MM.1S (cell line): Measurements from ENCODE around the gene TSC22D4.
"Not testable (repeated sequence)": the region's sequence is repeated elsewhere in the genome, so short reads cannot be mapped to it uniquely, and the experiment has no call there.

Source experiments
- DNase-seq: peaks from one replicate; pipeline ENCODE4 v3.0.0-alpha.2; 2015
- H2AFZ ChIP-seq: fragments of 300-600 bp; sonication (generic); 2 replicates; pipeline ENCODE4 v1.6.0; 2016; ENCODE audit warnings: antibody characterized with exemption, low read length
- H3F3A ChIP-seq: fragments of 300-600 bp; sonication (generic); 2 replicates; pipeline ENCODE4 v1.6.1; 2016; ENCODE audit warnings: mild to moderate bottlenecking, antibody characterized with exemption, low read length, moderate library complexity, mixed read lengths; ENCODE audit not compliant: insufficient read depth
- H3K27ac ChIP-seq: fragments of 300-600 bp; sonication (generic); 2 replicates; pipeline ENCODE4 v1.5.1; 2016; ENCODE audit warnings: mild to moderate bottlenecking, low read length
- H3K27me3 ChIP-seq: fragments of 300-600 bp; sonication (generic); replicated peaks from 2 replicates; pipeline ENCODE4 v1.6.0; 2016; ENCODE audit warnings: low read length; ENCODE audit not compliant: insufficient read depth
- H3K36me3 ChIP-seq: fragments of 300-600 bp; sonication (generic); replicated peaks from 2 replicates; pipeline ENCODE4 v1.6.1; 2016; ENCODE audit warnings: mild to moderate bottlenecking, low read length, mixed read lengths; ENCODE audit not compliant: insufficient read depth
- H3K4me1 ChIP-seq: fragments of 300-600 bp; sonication (generic); 2 replicates; pipeline ENCODE4 v1.6.1; 2016; ENCODE audit warnings: low read length, mixed read lengths
- H3K4me2 ChIP-seq: fragments of 300-600 bp; sonication (generic); 2 replicates; pipeline ENCODE4 v1.6.0; 2016; ENCODE audit warnings: low read depth, low read length
- H3K4me3 ChIP-seq: fragments of 300-600 bp; sonication (generic); 2 replicates; pipeline ENCODE4 v1.5.1; 2016; ENCODE audit warnings: low read length, mixed read lengths
- H3K79me2 ChIP-seq: fragments of 300-600 bp; sonication (generic); 2 replicates; pipeline ENCODE4 v1.6.1; 2016; ENCODE audit warnings: mixed run types, low read length, mixed read lengths
- H3K9ac ChIP-seq: fragments of 300-600 bp; sonication (generic); 2 replicates; pipeline ENCODE4 v1.6.1; 2016; ENCODE audit warnings: low read length, mixed read lengths
- H3K9me2 ChIP-seq: fragments of 300-600 bp; sonication (generic); replicated peaks from 2 replicates; pipeline ENCODE4 v1.6.1; 2016; ENCODE audit warnings: mild to moderate bottlenecking, low read length, mixed read lengths; ENCODE audit not compliant: insufficient read depth
- H3K9me3 ChIP-seq: fragments of 300-600 bp; sonication (generic); replicated peaks from 2 replicates; pipeline ENCODE4 v1.6.1; 2016; ENCODE audit warnings: mild to moderate bottlenecking, low read length, mixed read lengths; ENCODE audit not compliant: insufficient read depth
- H4K20me1 ChIP-seq: fragments of 300-600 bp; sonication (generic); 2 replicates; pipeline ENCODE4 v1.6.1; 2016; ENCODE audit warnings: mild to moderate bottlenecking, low read length, moderate library complexity, mixed read lengths; ENCODE audit not compliant: insufficient read depth
- CTCF ChIP-seq: fragments of 300-600 bp; sonication (generic); IDR thresholded peaks from 2 replicates; pipeline ENCODE4 v1.5.1; 2016; ENCODE audit warnings: antibody characterized with exemption, low read length, mixed read lengths
- EZH2 ChIP-seq: fragments of 300-600 bp; sonication (generic); optimal IDR thresholded peaks from 2 replicates; pipeline ENCODE3; 2017; ENCODE audit warnings: low read depth, mild to moderate bottlenecking, antibody characterized with exemption, low read length, mixed read lengths
- EZH2phosphoT487 ChIP-seq: fragments of 300-600 bp; sonication (generic); IDR thresholded peaks from 2 replicates; pipeline ENCODE4 v1.6.1; 2018; ENCODE audit warnings: antibody characterized with exemption, low read length

The TSC22D4 gene

GRCh38 chr7:100506356-100506923 lies 27.4 kb upstream of the TSC22D4 start:
- Histone ChIP-seq H2AFZ (no peak overlapping the region), H3K4me2 (no peak overlapping the region), H3K9ac (no peak overlapping the region)

GRCh38 chr7:100504887-100505611 lies 26.0 kb upstream of the TSC22D4 start:
- no peak overlapping the region for H3K9ac ChIP-seq
- H3K4me3 ChIP-seq: no peak overlapping the region
- H3K36me3 ChIP-seq: no peaks in the 10 kb centered on the region
- peaks cover 4% of the 10 kb centered on the region; the same call in 1 of the 2 replicates for H3K27me3 ChIP-seq
- H3K9me3 ChIP-seq: no peaks in the 10 kb centered on the region
- H2AFZ ChIP-seq: no peak overlapping the region
- no peaks in the 10 kb centered on the region for H3K4me1 ChIP-seq
- H3F3A ChIP-seq: no peaks in the 10 kb centered on the region
- H3K9me2 ChIP-seq: no peaks in the 10 kb centered on the region
- DNase-seq: no peak
- H3K79me2 ChIP-seq: no peaks in the 10 kb centered on the region
- H3K4me2 ChIP-seq: no peak overlapping the region
- no peaks in the 10 kb centered on the region for H4K20me1 ChIP-seq
- no peak for TF ChIP-seq EZH2
- TF ChIP-seq CTCF: no peak
- no peak for TF ChIP-seq EZH2phosphoT487
- no peak overlapping the region for H3K27ac ChIP-seq

More at GRCh38 chr7:100506356-100506923, 27.4 kb upstream of the TSC22D4 start:
- no peaks in the 10 kb centered on the region for H3K9me2 ChIP-seq
- H3K27ac ChIP-seq: no peak overlapping the region
- no peak for TF ChIP-seq EZH2phosphoT487
- TF ChIP-seq EZH2: no peak
- TF ChIP-seq CTCF: no peak
- no peaks in the 10 kb centered on the region for H3K36me3 ChIP-seq
- H3K4me3 ChIP-seq: no peak overlapping the region
- no peaks in the 10 kb centered on the region for H3K4me1 ChIP-seq
- peaks cover 4% of the 10 kb centered on the region; the same call in 1 of the 2 replicates for H3K27me3 ChIP-seq
- H3K9me3 ChIP-seq: no peaks in the 10 kb centered on the region
- no peaks in the 10 kb centered on the region for H3F3A ChIP-seq
- no peak for DNase-seq
- no peaks in the 10 kb centered on the region for H4K20me1 ChIP-seq
- no peaks in the 10 kb centered on the region for H3K79me2 ChIP-seq

DNA sequence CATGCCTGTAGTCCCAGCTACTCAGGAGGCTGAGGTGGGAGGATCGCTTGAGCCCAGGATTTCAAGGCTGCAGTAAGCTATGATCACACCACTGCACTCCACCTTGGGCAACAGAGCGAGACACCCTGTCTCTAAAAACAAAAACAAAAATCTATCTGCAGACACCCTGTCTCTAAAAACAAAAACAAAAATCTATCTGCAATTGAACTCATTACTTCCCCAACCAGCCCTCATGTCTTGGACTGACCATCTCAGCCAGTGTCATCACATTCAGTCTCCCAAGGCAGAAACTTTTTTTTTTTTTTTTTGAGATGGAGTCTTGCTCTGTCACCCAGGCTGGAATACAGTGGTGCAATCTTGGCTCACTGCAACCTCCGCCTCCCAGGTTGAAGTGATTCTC lies 25.0 kb upstream of the TSC22D4 start:
- H3K4me2 ChIP-seq, H3K9ac ChIP-seq, H3K9me2 ChIP-seq, H4K20me1 ChIP-seq, H3K27me3 ChIP-seq, H3K4me3 ChIP-seq, H3K4me1 ChIP-seq, H2AFZ ChIP-seq, DNase-seq, H3K9me3 ChIP-seq, H3K36me3 ChIP-seq, H3F3A ChIP-seq, H3K27ac ChIP-seq, H3K79me2 ChIP-seq: not testable (repeated sequence)

DNA sequence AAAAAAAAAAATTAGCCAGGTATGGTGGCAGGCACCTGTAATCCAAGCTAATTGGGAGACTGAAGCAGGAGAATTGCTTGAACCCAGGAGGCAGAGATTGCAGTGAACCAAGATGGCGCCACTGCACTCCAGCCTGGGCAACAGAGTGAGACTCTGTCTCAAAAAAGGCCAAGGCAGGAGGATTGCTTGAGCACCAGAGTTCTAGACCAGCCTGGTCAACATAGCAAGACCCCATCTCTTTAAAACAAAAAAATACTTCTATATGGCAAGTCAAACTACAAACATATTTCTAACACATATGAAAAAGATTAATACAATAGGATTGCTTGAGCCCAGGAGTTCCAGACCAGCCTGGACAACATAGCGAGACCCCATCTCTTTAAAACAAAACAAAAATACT lies 21.7 kb upstream of the TSC22D4 start:
- not testable (repeated sequence) for H4K20me1 ChIP-seq, H3K36me3 ChIP-seq, H3F3A ChIP-seq, H3K9me2 ChIP-seq, H3K4me1 ChIP-seq, H3K4me2 ChIP-seq, H3K4me3 ChIP-seq, H3K27ac ChIP-seq, H3K27me3 ChIP-seq, H3K79me2 ChIP-seq, H2AFZ ChIP-seq, H3K9ac ChIP-seq, H3K9me3 ChIP-seq, DNase-seq
